CD14-positive monocyte (primary cell): ENCODE measurements around the gene OR2Y1. TPM values are rescaled to one million over a fixed set of nuclear protein-coding genes. Genes with fewer than 3 reads are reported as not detected.
"Not testable (repeated sequence)": the region's sequence is repeated elsewhere in the genome, so short reads cannot be mapped to it uniquely, and the experiment has no call there.

Experiments used
- DNase-seq, 3 donors: peaks; one replicate each; pipeline ENCODE4 v3.0.0-alpha.2; 2011 to 2022
- H2AFZ ChIP-seq: 2 replicates; pipeline ENCODE4 v1.6.0; 2012; ENCODE audit warnings: mild to moderate bottlenecking, low read depth, low read length, inconsistent platforms; ENCODE audit not compliant: insufficient read depth, poor library complexity, severe bottlenecking
- H3K27ac ChIP-seq, 2 donors: 1 replicate in 1 of 2; 2 replicates in 1 of 2; pipeline ENCODE4 v1.5.1; 2012 to 2013; ENCODE audit warnings: low read length in 2 of 2, control low read depth in 1 of 2, inconsistent platforms in 1 of 2, low read depth in 1 of 2, mild to moderate bottlenecking in 1 of 2
- H3K27me3 ChIP-seq, 2 donors: one replicate each; pipeline versions ENCODE4 v1.6.0 to v1.6.1; 2011 to 2013; ENCODE audit warnings: low read length in 2 of 2; ENCODE audit not compliant: control insufficient read depth in 2 of 2, insufficient read depth in 2 of 2
- H3K36me3 ChIP-seq, 2 donors: replicated peaks in 1 of 2; 1 replicate in 1 of 2; 2 replicates in 1 of 2; pipeline versions ENCODE4 v1.5.1 to v1.6.1; 2012 to 2013; ENCODE audit warnings: low read length in 2 of 2, control low read depth in 1 of 2, inconsistent platforms in 1 of 2, mild to moderate bottlenecking in 1 of 2; ENCODE audit not compliant: insufficient read depth in 2 of 2, control insufficient read depth in 1 of 2
- H3K4me1 ChIP-seq, 2 donors: 1 replicate in 1 of 2; 2 replicates in 1 of 2; pipeline versions ENCODE4 v1.5.1 to v1.6.1; 2012 to 2013; ENCODE audit warnings: low read length in 2 of 2, control low read depth in 1 of 2, inconsistent platforms in 1 of 2, mild to moderate bottlenecking in 1 of 2, moderate library complexity in 1 of 2; ENCODE audit not compliant: insufficient read depth in 2 of 2, control insufficient read depth in 1 of 2
- H3K4me2 ChIP-seq: replicated peaks from 2 replicates; pipeline ENCODE3; 2012; ENCODE audit warnings: low read length, moderate library complexity, mild to moderate bottlenecking; ENCODE audit not compliant: poor library complexity, severe bottlenecking; ENCODE audit errors: extremely low read depth
- H3K4me3 ChIP-seq, 3 experiments: fragments of 200-600 bp in 1 of 3; sonication (generic) in 1 of 3; replicated peaks in 1 of 3; 1 replicate in 2 of 3; 2 replicates in 1 of 3; pipeline ENCODE4 v1.5.1; 2011 to 2013; ENCODE audit warnings: low read length in 3 of 3, mild to moderate bottlenecking in 3 of 3, control low read depth in 2 of 3, low read depth in 2 of 3, inconsistent platforms in 1 of 3, moderate library complexity in 1 of 3
- H3K79me2 ChIP-seq: 2 replicates; pipeline ENCODE4 v1.6.0; 2012; ENCODE audit warnings: mild to moderate bottlenecking, control low read depth, inconsistent platforms, low read length, moderate library complexity; ENCODE audit not compliant: insufficient read depth
- H3K9ac ChIP-seq: 2 replicates; pipeline ENCODE4 v1.6.0; 2017; ENCODE audit warnings: low read length, mild to moderate bottlenecking; ENCODE audit not compliant: insufficient read depth, poor library complexity, severe bottlenecking
- H3K9me3 ChIP-seq, 2 donors: replicated peaks in 1 of 2; 1 replicate in 1 of 2; 2 replicates in 1 of 2; pipeline versions ENCODE4 v1.5.1 to v1.6.1; 2012 to 2013; ENCODE audit warnings: low read length in 2 of 2, control low read depth in 1 of 2; ENCODE audit not compliant: control insufficient read depth in 1 of 2, insufficient read depth in 1 of 2
- H4K20me1 ChIP-seq: 2 replicates; pipeline ENCODE4 v1.6.0; 2012; ENCODE audit warnings: mild to moderate bottlenecking, low read length, control low read depth, moderate library complexity; ENCODE audit not compliant: insufficient read depth
- H3K27ac Mint-ChIP-seq, 7 donors: one replicate each; pipeline ENCODE4 v1.8.0; 2020; ENCODE audit warnings: mild to moderate bottlenecking in 7 of 7, mixed read lengths in 7 of 7, moderate library complexity in 6 of 7, inconsistent platforms in 2 of 7
- H3K27me3 Mint-ChIP-seq, 3 donors: one replicate each; pipeline ENCODE4 v1.8.0; 2021 to 2022; ENCODE audit warnings: low read depth in 3 of 3, mild to moderate bottlenecking in 3 of 3, mixed read lengths in 3 of 3, moderate library complexity in 3 of 3, inconsistent platforms in 1 of 3
- H3K36me3 Mint-ChIP-seq, 2 donors: one replicate each; pipeline ENCODE4 v1.8.0; 2020; ENCODE audit warnings: mixed read lengths in 2 of 2, inconsistent platforms in 1 of 2, mild to moderate bottlenecking in 1 of 2
- H3K4me1 Mint-ChIP-seq: one replicate; pipeline ENCODE4 v1.8.0; 2020; ENCODE audit warnings: mild to moderate bottlenecking, mixed read lengths
- H3K4me3 Mint-ChIP-seq, 2 donors: one replicate each; pipeline ENCODE4 v1.8.0; 2020; ENCODE audit warnings: mild to moderate bottlenecking in 2 of 2, mixed read lengths in 2 of 2, moderate library complexity in 1 of 2
- H3K9me3 Mint-ChIP-seq, 7 donors: one replicate each; pipeline ENCODE4 v1.8.0; 2020 to 2022; ENCODE audit warnings: mixed read lengths in 7 of 7, mild to moderate bottlenecking in 6 of 7, moderate library complexity in 6 of 7, inconsistent platforms in 2 of 7
- WGBS: methylation state at CpG from one replicate; pipeline ENCODE4 v1.1.5; 2013; ENCODE audit warnings: missing lambda C conversion rate; ENCODE audit not compliant: insufficient coverage; 5-methylcytosine and 5-hydroxymethylcytosine counted together
- intact Hi-C, 2 donors: fragments of 100-400 bp; cut with micrococcal nuclease; formaldehyde crosslinking; loops; one replicate each; pipeline versions ENCODE4 v1.15.0 to v1.15.1; 2023
- polyA plus RNA-seq, 3 donors: library from polyadenylated mRNA; depleted of rRNA in 1 of 3; unstranded in 2 of 3; stranded (reverse) in 1 of 3; fragments of 300-500 nt in 2 of 3; fragments of >200 nt in 1 of 3; fragmentation: Illumina TruSeq in 2 of 3; gene quantifications; 1 replicate in 2 of 3; 2 replicates in 1 of 3; pipeline ENCODE4 v1.2.3, GENCODE V29; 2012 to 2021
- TF ChIP-seq, protein P1 (sequence below): fragments of 200-600 bp; IDR thresholded peaks from one replicate; pipeline ENCODE4 v1.8.0; 2022; ENCODE audit warnings: antibody characterized with exemption, mild to moderate bottlenecking

OR2Y1 gene
- polyA plus RNA-seq, 3 donors, result not detected

- no peaks in the 10 kb centered on the region for H3K36me3 ChIP-seq
- no peak overlapping the region for H2AFZ ChIP-seq
- H3K27ac Mint-ChIP-seq, result no peak overlapping the region
- peaks cover 0 to 3% (median 0%) of the 10 kb centered on the region in 7 donors for H3K9me3 Mint-ChIP-seq
- peaks cover 3 to 9% (median 4%) of the 10 kb centered on the region in 3 donors for H3K27me3 Mint-ChIP-seq
- TF ChIP-seq, protein P1, sequence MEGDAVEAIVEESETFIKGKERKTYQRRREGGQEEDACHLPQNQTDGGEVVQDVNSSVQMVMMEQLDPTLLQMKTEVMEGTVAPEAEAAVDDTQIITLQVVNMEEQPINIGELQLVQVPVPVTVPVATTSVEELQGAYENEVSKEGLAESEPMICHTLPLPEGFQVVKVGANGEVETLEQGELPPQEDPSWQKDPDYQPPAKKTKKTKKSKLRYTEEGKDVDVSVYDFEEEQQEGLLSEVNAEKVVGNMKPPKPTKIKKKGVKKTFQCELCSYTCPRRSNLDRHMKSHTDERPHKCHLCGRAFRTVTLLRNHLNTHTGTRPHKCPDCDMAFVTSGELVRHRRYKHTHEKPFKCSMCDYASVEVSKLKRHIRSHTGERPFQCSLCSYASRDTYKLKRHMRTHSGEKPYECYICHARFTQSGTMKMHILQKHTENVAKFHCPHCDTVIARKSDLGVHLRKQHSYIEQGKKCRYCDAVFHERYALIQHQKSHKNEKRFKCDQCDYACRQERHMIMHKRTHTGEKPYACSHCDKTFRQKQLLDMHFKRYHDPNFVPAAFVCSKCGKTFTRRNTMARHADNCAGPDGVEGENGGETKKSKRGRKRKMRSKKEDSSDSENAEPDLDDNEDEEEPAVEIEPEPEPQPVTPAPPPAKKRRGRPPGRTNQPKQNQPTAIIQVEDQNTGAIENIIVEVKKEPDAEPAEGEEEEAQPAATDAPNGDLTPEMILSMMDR, result no peak
- no peaks in the 10 kb centered on the region for H4K20me1 ChIP-seq
- H3K4me1 Mint-ChIP-seq, result no peaks in the 10 kb centered on the region
- no peaks in the 10 kb centered on the region for H3K79me2 ChIP-seq
- H3K9me3 ChIP-seq, result peaks cover 0 to 3% of the 10 kb centered on the region in 2 donors
- H3K4me3 Mint-ChIP-seq, result no peak overlapping the region
- no peak overlapping the region for H3K27ac ChIP-seq
- DNase-seq, result no peak
- H3K4me1 ChIP-seq, result no peaks in the 10 kb centered on the region
- H3K36me3 Mint-ChIP-seq, result no peaks in the 10 kb centered on the region
- intact Hi-C loops, result no loop called here
- H3K4me2 ChIP-seq, result no peak overlapping the region
- no peaks in the 10 kb centered on the region for H3K27me3 ChIP-seq
- no peak overlapping the region for H3K4me3 ChIP-seq
- H3K9ac ChIP-seq, result no peak overlapping the region
- 97% methylated on average over 6 of the region's 6 CpGs for WGBS
Measured at GRCh38 chr5:180742727-180743126, 2.9 kb upstream of the OR2Y1 start.

- intact Hi-C loops, H3K36me3 Mint-ChIP-seq, H3K4me3 ChIP-seq, H3K27ac Mint-ChIP-seq, H3K4me1 Mint-ChIP-seq, H3K27me3 ChIP-seq, H3K4me3 Mint-ChIP-seq, DNase-seq, H3K36me3 ChIP-seq, H3K9me3 ChIP-seq, H3K4me2 ChIP-seq, H3K27ac ChIP-seq, H4K20me1 ChIP-seq, H3K4me1 ChIP-seq, H3K79me2 ChIP-seq, H3K9ac ChIP-seq, H2AFZ ChIP-seq, H3K9me3 Mint-ChIP-seq, H3K27me3 Mint-ChIP-seq: not testable (repeated sequence)
- no CpG with 5 or more reads among the region's 4 CpGs for WGBS
Measured at GRCh38 chr5:180740953-180741352, 1.1 kb upstream of the OR2Y1 start.
